Tibial nerve (tissue), 3 donors: ENCODE measurements around the gene ST7L.
A peak's percentile ranks its signal among the peaks of the same experiment; 100 is the strongest.

Experiments used
- POLR2A ChIP-seq, 2 donors: fragments of 450-650 bp; IDR thresholded peaks; one replicate each; pipeline ENCODE4 v1.6.1; 2017; ENCODE audit warnings: antibody characterized with exemption in 2 of 2, mild to moderate bottlenecking in 2 of 2, moderate library complexity in 2 of 2
- TF ChIP-seq, protein P1 (sequence below), 5 experiments: fragments of 200-600 bp in 3 of 5; fragments of 450-650 bp in 2 of 5; sonication (generic) in 3 of 5; IDR thresholded peaks; one replicate each; pipeline ENCODE4 v1.5.1; 2016 to 2019; ENCODE audit warnings: antibody characterized with exemption in 5 of 5, mild to moderate bottlenecking in 3 of 5, moderate library complexity in 2 of 5

DNA sequence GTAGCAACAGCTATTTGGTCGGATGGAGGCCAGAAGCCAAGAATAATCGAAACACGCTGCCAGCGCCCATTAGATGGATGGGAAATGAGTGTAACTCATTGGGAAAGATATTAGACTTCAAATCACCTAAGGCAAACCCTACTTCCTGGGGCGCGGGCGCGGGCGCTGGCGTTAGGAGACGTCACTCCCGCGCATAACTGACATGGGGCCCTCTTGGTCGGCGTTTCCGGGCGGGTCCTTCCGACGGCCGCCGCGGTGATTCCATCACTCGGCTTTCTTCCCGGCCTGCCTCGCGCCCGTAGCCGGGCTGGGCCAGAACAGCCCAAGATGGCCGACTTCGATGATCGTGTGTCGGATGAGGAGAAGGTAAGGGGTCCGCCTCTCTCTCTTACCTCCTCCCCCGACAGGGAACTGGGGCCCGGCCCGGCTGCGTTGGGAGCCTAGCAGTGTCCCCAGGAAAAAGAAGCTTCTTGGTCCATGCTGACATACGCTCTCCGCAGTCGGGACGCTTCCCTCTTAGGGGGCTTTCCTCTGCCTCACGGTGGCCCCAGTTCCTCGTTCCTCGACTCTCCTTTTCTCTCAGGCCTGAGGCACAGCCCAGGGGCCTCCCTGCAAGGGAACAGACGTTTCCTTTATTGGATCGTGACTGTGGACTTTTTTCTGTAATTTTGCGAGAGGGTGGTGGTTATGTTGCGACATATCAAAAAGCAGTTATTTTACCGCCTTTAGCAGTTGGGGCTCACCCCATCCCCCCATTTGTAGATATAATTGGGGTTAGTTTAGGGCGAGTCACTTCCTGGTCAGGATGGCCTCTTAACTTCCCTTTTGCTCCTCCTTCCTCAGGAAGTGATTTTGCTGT lies 806 bp upstream of the ST7L start, which contains the start of gene CAPZA1:
- TF ChIP-seq POLR2A (IDR thresholded peaks at IDR 0.05): peak; percentile 86 to 92
- TF ChIP-seq, protein P1, sequence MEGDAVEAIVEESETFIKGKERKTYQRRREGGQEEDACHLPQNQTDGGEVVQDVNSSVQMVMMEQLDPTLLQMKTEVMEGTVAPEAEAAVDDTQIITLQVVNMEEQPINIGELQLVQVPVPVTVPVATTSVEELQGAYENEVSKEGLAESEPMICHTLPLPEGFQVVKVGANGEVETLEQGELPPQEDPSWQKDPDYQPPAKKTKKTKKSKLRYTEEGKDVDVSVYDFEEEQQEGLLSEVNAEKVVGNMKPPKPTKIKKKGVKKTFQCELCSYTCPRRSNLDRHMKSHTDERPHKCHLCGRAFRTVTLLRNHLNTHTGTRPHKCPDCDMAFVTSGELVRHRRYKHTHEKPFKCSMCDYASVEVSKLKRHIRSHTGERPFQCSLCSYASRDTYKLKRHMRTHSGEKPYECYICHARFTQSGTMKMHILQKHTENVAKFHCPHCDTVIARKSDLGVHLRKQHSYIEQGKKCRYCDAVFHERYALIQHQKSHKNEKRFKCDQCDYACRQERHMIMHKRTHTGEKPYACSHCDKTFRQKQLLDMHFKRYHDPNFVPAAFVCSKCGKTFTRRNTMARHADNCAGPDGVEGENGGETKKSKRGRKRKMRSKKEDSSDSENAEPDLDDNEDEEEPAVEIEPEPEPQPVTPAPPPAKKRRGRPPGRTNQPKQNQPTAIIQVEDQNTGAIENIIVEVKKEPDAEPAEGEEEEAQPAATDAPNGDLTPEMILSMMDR (IDR thresholded peaks at IDR 0.05): no peak
